NK-92 treated with Interleukin-12 subunit alpha and Interleukin-12 subunit beta, amount 100 ng/mL, for 24 hours (cell line): Measurements from ENCODE around the gene MXI1.
A peak's percentile ranks its signal among the peaks of the same experiment; 100 is the strongest.

ENCODE experiments used
- DNase-seq: peaks from one replicate; lab custom pipeline; 2025; lab: John Stamatoyannopoulos, UW

The MXI1 gene

DNA sequence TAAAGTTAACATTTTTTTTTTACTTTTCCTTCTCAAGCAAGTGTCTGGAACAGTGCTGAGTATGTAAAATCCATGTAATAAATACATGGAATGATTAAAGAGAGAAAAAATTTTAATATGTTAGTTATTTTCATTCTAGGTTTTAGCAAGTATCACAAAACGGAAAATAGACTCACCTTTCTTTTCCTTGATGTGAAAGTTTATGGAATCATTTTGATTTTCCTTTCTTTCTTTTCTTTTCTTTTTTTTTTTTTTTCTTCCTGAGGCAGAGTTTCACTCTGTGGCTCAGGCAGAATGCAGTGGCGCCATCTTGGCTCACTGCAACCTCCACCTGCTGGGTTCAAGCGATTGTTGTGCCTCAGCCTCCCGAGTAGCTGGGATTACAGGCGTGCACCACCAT lies 69.2 kb downstream of the MXI1 start:
- DNase-seq: no peak

DNA sequence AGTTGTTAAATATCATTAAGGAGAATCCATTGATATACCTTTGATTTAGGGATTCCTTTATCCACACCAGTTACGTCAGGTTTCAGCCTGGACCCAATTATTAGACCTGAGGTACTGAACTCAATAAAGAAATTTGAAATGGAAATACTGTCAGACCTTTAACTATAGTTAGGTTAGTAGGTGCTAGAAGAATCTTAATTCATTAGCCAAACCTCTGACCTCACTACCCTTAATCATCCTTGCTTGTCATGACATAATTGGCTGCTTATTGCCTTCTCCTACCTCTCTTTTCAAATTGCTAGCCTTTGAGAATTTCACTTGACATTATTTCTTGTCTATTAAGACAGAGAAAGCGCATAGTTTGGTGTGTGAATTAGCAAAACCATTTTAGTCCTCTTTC lies 70.2 kb downstream of the MXI1 start:
- DNase-seq: no peak

DNA sequence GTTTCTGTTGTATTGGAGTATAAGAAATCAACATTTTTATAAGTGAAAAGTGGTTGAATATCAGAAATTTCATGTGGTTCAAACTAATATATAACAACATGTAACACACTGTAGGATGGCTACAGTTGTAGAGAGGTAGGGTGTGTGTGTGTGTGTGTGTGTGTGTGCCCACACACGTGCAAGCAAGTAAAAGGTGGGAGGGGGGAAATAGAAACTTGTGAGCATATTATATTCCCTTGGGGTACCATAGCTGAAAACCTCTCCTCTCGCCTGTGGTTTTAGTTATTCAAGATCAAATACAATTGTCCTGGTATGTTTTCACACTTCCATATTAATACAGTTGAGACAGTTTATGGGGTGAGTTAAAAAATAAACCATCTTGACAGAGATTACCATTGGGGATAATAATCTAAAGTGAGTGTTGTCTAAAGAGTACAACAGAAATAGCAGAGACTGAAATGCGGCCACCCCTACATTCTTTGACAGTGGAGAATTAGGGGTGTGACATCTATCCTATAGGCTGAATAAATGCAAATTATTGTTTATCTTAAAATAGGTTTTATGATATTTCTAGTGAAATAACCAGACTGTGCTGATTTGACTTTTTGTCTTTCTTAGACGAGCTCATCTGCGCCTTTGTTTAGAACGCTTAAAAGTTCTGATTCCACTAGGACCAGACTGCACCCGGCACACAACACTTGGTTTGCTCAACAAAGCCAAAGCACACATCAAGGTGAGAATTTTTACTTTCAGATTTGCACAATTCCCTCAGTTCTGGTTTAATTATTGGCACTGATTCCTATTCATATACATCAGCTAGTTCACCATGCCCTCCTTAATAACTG lies 71.4 kb downstream of the MXI1 start:
- DNase-seq: no peak

DNA sequence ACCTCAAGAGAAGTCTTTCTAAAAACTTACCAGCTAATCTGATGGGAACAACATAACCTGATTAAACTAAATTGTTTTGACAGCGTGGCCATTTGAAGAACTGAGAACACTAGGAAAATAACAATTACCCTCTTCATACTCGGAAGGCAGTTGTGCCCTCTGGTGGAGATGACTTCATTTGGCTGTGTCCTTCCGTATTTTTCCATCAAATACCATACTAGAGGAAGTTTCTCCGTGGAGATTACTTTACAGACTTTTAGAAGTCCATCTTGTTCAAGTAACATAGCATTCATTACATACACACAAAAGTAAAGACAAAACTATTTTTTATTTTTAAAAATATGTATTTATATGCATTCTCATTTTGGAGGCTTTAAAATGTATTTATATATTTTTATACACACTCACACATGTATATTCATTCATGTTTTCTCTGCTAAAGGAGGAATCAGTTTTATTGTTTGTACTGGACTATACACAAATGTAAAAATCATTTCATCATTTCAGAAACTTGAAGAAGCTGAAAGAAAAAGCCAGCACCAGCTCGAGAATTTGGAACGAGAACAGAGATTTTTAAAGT lies 72.1 kb downstream of the MXI1 start:
- no peak for DNase-seq

DNA sequence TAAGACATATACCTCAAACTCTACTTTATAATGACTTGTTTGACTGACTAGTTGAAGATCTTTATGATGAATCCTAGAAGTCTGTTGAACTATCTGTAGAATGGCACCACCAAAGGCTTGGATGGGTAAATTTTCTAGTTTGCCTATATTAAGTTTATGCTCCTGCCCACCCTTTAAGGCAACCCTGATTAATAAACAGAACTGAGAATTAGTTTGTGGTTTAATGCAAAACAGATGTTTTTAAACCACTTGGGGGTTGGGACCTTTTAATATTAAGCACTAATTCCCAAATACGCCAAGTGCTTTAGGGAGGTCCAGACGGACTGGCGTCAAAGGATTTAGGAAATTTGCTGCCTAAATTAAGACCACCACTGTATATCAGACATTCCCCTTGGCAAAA lies 76.9 kb downstream of the MXI1 start:
- DNase-seq: no peak

DNA sequence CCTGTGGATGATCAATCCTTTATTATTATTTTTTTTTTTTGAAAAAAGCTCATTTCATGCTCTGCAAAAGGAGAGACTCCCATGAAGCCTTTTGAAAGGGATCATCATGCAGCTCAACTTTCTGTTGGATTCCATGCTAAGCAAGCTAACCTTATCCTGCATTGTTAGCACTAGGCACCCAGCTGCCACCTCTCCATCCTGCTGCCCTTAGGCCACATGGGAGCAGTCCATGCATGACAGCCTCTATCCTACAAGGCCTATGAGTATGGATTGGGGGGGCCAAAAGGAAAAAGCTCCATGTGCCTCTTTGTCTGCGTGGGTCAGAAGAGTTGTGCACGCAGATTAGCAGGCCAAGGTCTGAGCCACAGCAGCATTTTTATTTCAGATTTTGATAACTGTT lies 78.1 kb downstream of the MXI1 start:
- no peak for DNase-seq

GRCh38 chr10:110286841-110287240 lies 79.4 kb downstream of the MXI1 start:
- DNase-seq: no peak

DNA sequence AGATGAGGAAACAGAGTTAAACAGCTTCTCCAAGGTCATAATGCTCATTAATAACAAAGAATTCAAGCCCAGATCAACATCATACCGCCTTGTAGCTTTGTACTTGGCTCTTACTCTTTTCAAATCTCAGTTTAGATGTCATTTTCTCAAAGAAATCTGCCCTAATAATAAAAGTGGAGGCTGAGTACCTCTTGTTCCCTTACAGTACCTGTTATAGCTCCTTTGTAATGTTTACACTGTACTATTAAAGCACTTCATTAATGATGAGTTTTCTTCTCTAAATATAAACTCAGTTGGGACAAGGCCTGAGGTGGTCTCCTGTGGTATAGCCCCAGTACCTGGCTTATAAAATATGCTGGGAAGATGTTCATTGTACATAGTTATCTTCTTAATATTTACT lies 89.6 kb downstream of the MXI1 start:
- DNase-seq: no peak

GRCh38 chr10:110300486-110300986 lies 93.1 kb downstream of the MXI1 start:
- no peak for DNase-seq

GRCh38 chr10:110303681-110304080 lies 96.3 kb downstream of the MXI1 start:
- no peak for DNase-seq

- DNase-seq: no peak
These were observed 97.0 kb downstream of the MXI1 start for GRCh38 chr10:110304394-110304779.

- DNase-seq: peak; percentile 91
These were observed 97.5 kb downstream of the MXI1 start, which contains the start of gene SMNDC1 for GRCh38 chr10:110304780-110305421. TSS of gene SMNDC1 (minus strand) at chr10:110304920. CDS start at chr10:110303587, 1,333 bp downstream.

- no peak for DNase-seq
These were observed 98.5 kb downstream of the MXI1 start for GRCh38 chr10:110305767-110306451.

- no peak for DNase-seq
These were observed 99.0 kb downstream of the MXI1 start for GRCh38 chr10:110306452-110306768.

GRCh38 chr10:110307805-110308204 lies 100.4 kb downstream of the MXI1 start:
- no peak for DNase-seq

- no peak for DNase-seq
These were observed 103.3 kb downstream of the MXI1 start for GRCh38 chr10:110310741-110311140.

DNA sequence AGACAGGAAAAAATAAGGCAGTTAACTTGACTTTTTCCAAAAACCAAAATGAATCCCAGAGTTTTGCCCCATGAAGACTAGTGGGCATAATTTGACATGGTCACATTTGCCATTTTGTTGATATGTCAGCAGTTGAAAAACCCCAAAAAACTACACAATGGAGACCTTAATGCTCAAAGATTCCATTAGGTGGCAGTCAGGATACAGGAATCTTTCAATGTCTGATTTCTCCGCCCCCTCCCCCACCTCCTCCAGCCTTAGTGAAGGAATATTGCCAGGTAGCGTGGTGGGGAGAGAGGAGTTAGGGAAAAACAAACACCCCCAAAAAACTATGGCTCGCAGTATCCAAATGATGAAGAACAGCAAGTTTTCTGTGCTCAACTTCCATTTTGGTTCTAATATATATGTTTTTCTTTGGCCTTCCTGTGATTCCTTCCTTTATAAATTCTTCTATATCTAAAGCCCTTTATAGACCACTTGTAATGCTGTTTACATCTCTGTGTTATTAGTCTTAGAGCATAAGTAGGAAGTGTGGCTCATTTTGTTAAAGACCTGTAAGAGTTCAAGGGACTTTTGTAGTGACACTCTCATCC lies 104.0 kb downstream of the MXI1 start:
- peak; percentile 45 for DNase-seq

GRCh38 chr10:110312206-110312605 lies 104.8 kb downstream of the MXI1 start:
- DNase-seq: no peak

GRCh38 chr10:110313674-110314073 lies 106.3 kb downstream of the MXI1 start:
- no peak for DNase-seq

DNA sequence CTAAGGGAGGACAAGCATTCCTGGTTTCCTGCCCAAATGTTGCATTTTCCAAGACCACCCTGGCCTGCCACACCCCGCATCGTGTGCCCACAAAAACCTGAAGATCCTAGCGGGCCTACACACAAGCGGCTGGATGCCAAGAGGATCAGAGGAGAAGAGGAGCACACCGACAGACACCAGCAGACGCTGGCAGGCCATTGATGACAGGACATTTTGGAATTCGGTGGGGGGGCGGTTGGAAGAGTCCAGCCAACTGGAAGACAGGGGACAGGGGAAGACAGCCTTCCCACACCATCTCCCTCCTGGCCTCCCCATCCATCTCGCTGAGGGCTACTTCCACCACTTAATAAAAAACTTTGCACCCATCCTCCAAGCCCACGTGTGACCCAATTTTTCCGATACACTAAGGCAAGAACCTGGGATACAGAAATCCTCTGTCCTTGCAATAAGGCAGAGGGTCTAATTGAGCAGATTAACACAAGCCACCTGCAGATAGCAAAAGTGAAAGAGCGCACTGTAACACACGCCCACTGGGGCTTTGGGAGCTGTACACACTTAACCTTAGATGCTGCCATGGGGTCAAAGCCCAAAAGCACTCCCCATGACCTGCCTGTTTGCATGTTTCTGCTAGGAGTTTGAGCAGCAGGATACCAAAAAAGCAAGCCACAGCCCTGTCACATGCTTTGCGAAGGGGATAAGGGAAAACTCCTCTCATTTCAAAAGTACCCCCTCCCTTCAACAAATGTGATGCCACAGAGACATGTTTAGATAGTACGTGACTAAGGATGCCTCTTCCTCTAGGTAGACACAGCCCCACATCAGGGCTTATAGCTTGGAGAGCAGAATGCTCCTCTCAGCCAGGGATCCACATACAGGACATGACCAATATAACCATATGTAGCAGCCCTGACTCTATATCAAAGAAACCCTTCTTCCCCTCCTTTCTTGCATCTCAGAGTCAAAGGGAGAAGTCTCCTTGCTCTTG lies 110.8 kb downstream of the MXI1 start:
- DNase-seq: no peak
